ENCODE data around the gene ADIPOR2.

ADIPOR2 gene

GRCh38 chr12:1737652-1738286 lies 46.9 kb downstream of the ADIPOR2 start:
- no peak for DNase-seq (ENCODE audit: low read depth)

DNA sequence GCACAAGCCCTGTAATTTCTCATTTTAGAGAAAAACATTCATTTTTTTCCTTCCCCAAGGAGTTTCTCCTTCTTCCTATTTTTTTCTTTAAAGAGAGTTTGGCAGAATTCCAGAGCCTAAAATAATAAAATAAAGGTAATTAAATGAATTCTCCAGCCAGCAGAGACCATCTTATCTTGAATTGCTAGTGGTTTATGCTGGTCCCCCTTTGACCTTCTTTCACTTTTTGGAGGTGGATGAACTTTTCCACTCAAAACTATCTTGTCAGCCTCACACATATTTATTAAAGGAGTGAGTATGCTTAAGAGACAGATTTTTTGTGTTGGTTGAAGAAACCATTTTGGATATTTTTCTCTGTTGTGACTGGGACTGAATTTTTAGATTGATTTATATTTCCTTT lies 47.6 kb downstream of the ADIPOR2 start:
- no peak for DNase-seq (ENCODE audit: low read depth)

GRCh38 chr12:1739368-1739767 lies 48.5 kb downstream of the ADIPOR2 start:
- no peak for DNase-seq (ENCODE audit: low read depth)

DNA sequence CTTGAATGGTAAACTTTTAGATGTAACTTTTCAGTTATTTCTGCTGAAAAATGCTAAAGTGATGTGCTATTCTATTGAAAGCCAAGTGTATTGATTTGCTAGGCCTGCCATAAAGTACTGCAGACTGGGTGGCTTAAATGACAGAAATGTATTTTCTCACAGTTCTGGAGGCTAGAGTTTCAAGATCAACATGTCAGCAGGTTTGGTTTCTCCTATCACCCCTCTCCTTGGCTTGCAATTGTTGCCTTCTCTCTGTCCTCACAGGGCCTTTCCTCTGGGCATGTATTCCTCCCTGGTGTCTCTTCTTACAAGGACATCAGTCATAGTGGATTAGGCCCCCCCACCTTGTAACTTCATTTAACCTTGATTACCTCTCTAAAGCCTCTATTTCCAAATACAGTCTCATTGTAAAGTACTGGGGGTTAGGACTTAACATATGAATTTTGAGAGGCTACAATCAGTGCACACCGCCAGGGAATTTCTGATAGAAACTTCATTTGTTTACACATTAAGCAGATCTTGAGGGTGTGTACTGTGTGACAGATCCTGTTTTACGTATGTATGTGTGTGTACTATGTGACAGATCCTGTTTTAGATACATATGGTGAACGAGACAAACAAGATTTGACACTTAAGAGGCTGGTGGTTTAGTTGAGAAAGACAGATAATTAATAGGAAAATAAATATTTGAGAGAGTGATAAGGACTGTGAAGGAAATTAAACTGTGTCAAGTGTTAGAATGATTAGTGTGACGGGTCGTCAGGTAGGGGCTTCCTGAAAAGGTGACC lies 49.5 kb downstream of the ADIPOR2 start:
- no peak for DNase-seq (ENCODE audit: low read depth)

DNA sequence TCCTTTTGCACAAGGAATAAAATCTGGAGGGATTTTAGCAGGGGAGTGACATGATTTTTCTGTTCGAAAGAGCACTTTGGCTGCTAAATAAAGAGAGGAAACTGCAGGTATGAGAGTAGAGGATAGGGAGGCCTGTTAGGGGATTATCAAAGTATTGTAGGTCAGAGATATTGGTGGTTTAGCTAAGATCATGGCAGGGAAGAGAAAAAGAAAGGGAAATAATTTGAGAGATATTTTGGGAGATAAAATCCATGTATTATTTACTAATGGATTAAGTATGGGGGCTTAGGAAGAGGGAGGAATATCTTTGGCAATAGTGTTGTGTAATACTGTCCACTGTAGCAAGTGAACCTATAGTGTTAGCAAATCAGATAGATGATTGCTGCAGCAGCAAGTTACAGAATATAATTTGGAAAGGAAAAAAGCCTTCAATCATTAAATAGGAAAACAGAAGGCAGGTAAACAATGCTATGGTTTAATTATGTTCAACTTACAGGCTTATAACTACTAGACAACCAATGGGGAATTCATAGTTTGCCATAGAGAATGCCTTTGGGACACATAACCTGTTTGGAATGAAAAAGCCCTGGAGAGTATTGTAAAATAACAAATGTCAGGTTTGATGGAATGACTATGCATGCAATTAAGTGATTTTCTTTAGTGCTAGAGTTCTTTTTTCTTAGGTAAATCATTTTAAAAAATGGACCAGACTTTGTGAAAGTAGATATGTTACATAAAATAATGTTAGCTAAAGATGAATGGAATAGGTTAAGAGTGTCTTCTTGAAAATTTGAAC lies 50.5 kb downstream of the ADIPOR2 start:
- no peak for DNase-seq (ENCODE audit: low read depth)

DNA sequence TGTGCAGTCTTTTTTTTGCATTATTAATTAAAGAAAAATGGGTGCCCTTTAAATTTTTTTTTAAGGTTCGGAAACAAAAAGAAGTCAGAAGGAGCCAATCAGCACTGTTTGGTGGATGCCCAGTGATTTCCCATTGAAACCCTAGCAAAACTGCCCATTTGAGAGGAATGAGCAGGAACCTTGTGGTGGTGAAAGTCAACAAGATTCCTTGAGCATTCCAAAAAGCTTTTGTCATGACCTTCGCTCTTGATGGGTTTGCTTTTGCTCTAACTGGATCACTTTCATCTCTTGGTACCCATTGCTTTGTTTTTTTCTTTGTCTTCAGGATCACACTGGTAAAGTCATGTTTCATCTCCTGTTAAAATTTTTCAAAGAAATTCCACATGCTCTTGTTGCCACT lies 54.1 kb downstream of the ADIPOR2 start:
- no peak for DNase-seq (ENCODE audit: low read depth)

- no peak for DNase-seq (ENCODE audit: low read depth)
Observed at GRCh38 chr12:1747609-1748008, 56.7 kb downstream of the ADIPOR2 start.

DNA sequence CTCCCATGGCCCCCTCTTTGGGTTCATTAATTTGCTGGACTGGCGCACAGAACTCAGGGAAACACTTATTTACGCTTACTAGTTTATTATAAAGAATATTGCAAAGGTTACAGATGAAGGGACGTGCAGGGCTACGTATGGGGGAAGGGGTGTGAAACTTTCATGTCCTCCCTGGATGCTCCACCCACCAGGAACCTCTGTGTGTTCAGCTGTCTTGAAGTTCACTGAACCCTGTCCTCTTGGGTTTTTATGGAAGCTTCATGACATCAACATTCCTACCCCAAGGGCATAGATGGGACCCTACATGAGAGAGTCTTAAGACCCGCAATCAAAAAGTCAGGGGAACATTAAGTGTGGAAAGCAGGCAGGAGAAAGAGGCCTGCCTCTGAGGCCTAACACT lies 58.1 kb downstream of the ADIPOR2 start:
- DNase-seq (ENCODE audit: low read depth), result no peak

DNA sequence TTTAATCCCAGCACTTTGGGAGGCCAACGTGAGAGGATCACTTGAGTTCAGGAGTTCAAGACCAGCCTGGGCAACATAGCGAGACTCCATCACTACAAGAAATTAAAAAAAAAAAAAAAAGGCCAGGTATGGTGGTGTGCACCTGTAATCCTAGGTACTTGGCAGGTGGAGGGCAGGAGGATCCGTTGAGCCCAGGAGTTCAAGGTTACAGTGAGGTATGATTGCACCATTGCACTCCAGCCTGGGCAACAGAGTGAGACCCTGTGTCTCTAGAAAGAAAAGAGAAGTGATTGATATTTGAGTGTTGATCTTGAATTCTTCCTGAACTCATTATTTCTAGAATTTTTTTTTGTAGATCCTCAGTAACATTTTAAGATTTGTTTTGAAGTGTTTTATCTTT lies 59.4 kb downstream of the ADIPOR2 start:
- DNase-seq (ENCODE audit: low read depth), result no peak

DNA sequence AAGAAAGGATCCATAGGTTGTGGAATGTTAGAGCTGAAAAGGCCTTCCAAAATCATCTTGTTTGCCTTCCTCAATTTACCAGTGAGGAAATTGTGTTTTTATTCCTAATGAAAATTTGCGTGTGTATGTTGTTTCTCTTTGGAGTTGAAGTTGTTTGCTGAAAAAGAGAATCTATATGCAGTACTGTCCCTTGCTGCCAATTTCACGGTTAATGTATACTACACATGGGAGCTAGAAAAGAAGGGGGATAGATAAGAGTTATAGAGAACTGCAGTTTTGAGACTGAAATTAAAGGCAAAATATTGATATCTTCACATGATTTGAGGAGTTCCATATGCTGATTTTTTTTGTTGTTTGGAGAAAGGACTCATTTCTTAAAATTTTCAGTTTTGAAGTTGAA lies 67.5 kb downstream of the ADIPOR2 start:
- DNase-seq (ENCODE audit: low read depth), result no peak

GRCh38 chr12:1758887-1759286 lies 68.0 kb downstream of the ADIPOR2 start:
- no peak for DNase-seq (ENCODE audit: low read depth)

DNA sequence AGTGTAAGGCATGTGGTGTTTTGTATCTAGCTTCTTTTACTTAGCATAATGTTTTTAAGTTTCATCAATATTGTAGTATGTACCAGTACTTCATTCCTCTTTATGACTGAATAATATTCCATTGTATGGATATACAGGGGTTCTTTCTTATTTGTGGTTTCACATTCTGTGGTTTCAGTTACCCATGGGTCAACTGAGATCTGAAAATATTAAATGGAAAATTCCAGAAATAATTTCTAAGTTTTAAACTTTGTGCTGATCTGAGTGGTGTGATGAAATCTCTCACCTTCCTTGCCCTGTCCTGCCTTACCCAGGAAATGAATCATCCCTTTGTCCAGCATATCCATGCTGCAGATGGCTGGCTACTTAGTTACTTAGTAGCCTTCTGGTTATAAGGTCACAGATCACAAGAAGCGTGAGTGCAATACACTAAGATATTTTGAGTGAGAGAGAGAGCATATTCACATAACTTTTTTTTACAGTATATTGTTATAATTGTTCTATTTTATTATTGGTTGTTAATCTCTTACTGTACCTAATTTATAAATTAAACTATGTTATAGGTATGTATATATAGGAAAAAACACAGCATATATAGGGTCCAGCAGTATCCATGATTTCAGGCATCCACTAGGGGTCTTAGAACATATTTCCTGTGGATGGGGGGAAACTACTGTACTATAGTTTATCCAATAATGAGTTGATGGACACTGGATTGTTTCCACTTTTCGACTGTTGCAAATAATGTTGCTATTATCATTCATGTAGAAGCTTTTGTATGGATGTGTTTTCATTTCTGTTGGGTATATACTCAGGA lies 69.9 kb downstream of the ADIPOR2 start:
- DNase-seq (ENCODE audit: low read depth), result no peak

GRCh38 chr12:1761857-1762256 lies 71.0 kb downstream of the ADIPOR2 start:
- no peak for DNase-seq (ENCODE audit: low read depth)

GRCh38 chr12:1763153-1763552 lies 72.3 kb downstream of the ADIPOR2 start:
- no peak for DNase-seq (ENCODE audit: low read depth)

- no peak for DNase-seq (ENCODE audit: low read depth)
Observed at GRCh38 chr12:1766110-1766509, 75.2 kb downstream of the ADIPOR2 start.

GRCh38 chr12:1767407-1768090 lies 76.7 kb downstream of the ADIPOR2 start:
- DNase-seq (ENCODE audit: low read depth), result no peak

DNA sequence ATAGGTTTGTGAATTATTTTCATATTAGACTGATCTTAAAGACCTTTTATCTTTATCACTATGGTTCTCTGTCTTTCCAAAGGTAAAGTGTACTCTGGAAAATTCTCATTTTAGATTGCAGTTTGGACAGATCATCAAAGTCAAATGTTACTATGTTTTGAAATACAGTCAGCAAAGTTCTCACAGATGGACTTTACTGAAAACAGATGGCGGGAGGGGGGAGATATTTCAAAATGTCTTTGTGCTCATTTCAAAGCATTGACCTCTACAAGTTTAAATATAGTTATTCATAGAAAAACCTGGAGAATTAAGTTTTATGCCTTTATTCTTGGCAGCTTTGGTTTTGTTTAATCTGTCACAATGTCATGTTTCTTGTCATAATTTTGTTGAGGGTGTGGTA lies 77.7 kb downstream of the ADIPOR2 start:
- no peak for DNase-seq (ENCODE audit: low read depth)

- no peak for DNase-seq (ENCODE audit: low read depth)
Observed at GRCh38 chr12:1769809-1770494, 79.1 kb downstream of the ADIPOR2 start.

DNA sequence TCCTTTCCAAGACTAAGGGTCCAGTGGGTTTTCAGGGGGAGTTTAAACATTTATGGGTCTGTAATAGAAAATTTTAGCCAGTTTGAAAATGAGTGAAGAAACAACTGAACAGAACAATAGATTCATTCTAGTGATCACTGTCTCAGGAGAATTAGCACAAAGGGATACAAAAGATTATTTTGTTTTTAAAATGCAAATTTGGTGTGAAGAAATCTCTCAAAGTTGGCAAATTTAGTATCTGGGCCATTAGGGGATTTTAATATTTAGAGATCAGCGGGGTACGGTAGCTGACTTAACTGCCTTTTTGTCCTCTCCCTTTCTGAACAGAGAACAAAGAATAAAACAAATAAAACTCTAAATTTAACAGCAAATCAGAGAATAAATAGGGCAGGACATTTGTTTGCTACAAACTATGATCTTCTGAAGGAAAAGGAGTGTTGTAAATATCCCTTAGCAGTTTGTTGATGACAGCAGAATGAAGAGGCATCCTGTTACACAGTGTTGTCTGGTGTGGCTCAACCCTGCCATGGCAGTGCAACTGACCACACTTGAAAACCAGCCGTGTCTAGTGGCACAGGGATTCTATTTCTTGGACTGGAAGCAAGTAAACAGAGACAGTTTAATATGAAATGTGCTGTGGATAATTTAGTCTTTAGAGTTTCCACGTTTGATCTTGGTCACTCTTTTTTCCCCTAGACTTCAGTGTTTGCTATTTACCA lies 83.2 kb downstream of the ADIPOR2 start:
- DNase-seq (ENCODE audit: low read depth), result no peak

Data from stimulated activated CD8-positive, alpha-beta memory T cell treated with anti-CD3 and anti-CD28 coated beads, Interleukin-15, amount 100 ng/mL, for 1 hour (primary cell).